Stimulated activated CD8-positive, alpha-beta memory T cell treated with anti-CD3 and anti-CD28 coated beads, Interleukin-7, amount 100 ng/mL, for 1 hour (primary cell): ENCODE measurements around the gene DCP1B.
A peak's percentile ranks its signal among the peaks of the same experiment; 100 is the strongest.

Experiments used
- DNase-seq, 2 donors: peaks; one replicate each; pipeline ENCODE4 v3.0.0-alpha.2; 2020; ENCODE audit warnings: low read depth in 2 of 2

The DCP1B gene

DNA sequence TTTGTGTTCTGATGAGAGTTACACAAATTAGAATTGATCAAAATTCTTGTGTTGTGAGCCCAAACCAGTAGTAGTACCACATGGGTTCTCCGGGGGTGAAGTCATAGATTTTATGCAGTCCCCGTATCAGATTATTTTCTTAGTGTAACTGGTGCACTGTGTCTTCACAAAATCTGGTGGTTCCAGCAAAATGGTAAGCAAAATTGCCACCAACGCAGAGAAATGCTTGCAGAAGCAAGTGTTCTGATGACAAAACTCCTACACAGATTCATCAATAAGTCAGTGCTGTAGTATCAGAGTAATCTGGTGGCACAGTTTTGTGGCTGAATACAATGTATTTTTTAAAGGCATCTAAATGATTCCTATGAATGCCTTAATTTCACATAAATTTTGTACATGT, 84.5 kb downstream of the DCP1B start:
- no peak for DNase-seq

GRCh38 chr12:1919284-1919683, 85.0 kb downstream of the DCP1B start:
- DNase-seq: no peak

DNA sequence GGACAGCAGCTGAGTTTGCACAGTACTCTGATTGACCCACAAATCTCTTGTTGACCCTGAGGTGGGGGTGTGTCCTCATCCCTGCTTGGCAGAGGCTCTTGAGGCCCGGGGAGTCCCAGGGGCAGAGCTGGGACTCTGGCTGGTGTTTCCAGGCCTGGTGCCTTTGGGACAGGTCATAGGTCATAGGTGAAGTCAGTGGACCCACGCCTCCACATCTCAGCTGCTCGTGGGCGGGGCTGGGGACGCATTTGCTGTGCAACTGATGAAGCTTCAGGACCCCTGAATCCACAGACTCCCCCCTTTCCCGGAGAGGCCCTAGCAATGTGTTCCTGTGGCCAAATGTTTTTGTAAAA, 85.4 kb downstream of the DCP1B start:
- DNase-seq: no peak

GRCh38 chr12:1918081-1918883, 86.0 kb downstream of the DCP1B start, which contains the start of gene CACNA2D4:
Gene CACNA2D4, minus strand, starts transcription at chr12:1918652. Its CDS starts 179 bp downstream, at chr12:1918473.
- DNase-seq: no peak

GRCh38 chr12:1917172-1918070, 86.8 kb downstream of the DCP1B start:
- no peak for DNase-seq

- DNase-seq: no peak
Measured at GRCh38 chr12:1916371-1917171, 87.7 kb downstream of the DCP1B start.

DNA sequence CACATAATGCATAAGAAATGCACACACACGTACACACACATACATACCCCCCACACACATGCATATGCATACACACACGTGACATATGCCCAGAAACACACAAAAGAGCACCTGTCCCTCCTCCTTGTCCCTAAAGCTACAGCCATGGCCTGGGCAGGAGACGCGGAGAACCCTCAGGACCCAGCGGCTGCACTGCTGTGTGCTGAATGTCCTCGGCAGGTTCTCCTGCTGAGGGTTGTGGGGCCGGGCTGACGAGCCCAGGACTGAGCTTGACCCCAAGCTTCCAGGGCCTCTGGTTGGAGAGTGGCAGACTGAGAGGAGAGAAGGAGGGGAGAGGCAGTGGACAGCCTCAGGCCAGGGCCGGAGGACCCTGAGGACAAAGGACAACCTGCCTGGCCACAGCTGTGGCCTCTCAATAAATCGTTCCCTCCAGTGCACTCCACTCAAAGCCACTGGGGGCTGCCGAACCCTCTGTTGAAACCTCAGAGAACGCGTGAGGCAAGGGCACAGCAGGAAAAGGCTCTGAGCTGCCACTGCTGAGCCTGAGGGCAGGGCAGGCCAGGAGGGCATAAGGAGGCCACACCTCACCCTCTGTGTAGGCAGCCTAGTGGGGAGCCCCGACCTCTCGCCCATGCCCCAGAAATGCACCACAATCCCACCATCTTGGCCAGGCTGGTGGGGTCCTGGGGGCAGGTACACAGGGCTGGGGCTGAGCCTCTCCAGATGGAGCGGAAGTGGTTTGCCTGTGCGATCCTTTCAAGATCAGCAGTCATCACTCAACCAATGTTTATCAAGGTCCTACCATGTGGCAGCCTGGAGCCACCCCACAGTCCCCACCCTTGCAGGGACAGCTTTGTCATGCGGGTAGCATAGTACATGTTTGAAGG, 88.9 kb downstream of the DCP1B start:
- peak in 1 of 2 donors; percentile 8 for DNase-seq

- DNase-seq: no peak
Measured at GRCh38 chr12:1914114-1914911, 89.9 kb downstream of the DCP1B start.

DNA sequence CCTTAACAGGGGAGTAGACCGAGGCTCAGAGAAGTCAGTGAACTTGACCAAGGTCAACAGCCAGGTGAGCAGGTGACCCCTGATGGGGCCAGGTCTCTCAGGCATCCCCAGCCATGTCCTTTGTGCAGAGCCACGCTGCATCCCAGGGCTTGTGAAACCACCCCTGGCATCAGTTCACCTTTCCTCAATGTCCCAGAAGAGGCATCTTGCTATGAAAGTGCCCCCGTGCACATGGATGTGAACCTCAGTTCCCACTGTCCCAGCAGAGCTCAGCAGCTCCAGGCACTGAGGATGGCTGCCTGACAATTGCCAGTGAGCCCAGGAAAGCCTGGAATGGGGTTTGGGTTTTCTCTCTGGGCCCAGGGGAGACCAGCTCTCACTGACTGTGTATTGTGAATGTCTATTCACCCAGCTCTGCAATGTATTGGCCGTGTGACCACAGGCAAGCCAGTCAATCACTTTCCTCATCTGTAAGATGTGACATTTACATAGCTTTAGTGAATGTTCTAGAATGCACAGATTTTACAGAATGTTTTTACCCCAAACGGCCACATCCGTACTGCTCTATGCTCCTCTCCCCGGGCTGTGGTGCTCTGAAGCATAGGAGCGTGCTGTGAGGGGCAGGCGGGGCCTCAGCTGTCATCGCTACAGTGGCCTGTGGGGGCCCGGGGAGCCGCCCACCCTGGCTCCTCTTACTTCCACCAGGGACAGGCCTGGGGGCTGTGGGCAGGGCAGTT, 90.7 kb downstream of the DCP1B start:
- DNase-seq: no peak

GRCh38 chr12:1912580-1913376, 91.5 kb downstream of the DCP1B start:
- DNase-seq: no peak

DNA sequence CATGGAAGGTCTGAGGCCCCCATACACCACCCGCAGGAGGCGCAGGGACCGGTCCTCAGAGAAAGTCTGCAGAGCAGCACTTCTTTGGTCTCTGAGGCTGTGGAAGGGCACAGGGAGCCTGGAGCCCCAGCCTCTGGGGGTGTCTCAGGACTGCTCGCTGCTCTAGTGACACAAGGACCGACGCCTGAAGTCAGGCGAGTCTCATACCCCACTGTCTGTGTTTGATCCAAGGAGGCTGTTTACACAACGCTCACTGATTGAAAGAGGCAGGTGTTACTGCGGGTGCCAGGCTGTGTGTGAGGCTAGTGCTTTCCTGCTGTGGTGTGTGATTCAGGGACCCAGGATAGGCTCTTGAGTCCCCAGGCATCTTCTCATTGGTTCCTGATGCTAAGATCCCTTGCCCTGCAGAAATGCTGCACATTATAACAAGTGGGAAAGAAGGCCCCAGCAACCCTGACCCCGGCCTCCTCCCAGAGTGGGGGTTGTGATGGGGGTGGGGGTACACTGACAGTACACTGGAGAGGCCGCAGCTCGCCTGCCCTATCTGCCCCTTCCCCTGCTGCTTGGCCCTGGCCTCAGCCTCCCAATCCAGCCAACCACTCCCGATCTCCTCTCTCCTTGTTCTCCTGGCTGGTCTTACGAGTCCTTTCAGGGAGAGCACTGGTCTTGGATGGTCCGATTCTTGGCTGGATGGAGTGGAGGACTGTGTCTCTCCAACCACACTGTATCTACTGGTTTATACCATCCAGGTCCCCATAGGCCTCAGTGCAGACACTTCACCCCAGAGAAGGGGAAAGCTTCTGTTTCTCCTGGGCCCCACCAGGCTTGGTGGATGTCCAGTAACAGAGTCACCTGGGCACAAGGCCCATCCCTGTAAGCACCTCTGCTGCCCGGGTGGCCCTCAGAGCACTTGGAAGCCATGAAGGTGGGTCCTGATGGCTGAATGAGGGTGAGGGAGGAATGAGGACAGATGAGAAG, 92.4 kb downstream of the DCP1B start:
- DNase-seq: no peak

GRCh38 chr12:1910468-1910867, 93.8 kb downstream of the DCP1B start:
- DNase-seq: no peak

DNA sequence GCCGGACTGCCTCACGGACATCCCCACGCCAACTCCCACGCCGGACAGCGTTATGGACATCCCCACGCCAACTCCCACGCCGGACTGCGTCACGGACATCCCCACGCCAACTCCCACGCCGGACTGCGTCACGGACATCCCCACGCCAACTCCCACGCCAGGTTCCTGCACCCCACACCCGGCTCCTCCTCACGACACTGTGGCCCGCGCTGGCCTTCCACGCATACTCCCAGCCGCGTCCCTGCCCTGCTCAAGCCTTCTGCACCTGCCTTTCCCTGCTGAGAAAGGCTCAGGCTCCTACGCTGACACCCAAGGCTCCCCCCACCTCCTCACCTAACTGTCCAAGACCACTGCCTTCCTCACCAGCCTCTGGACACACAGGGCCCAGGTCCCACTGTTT, 95.5 kb downstream of the DCP1B start:
- DNase-seq: no peak

DNA sequence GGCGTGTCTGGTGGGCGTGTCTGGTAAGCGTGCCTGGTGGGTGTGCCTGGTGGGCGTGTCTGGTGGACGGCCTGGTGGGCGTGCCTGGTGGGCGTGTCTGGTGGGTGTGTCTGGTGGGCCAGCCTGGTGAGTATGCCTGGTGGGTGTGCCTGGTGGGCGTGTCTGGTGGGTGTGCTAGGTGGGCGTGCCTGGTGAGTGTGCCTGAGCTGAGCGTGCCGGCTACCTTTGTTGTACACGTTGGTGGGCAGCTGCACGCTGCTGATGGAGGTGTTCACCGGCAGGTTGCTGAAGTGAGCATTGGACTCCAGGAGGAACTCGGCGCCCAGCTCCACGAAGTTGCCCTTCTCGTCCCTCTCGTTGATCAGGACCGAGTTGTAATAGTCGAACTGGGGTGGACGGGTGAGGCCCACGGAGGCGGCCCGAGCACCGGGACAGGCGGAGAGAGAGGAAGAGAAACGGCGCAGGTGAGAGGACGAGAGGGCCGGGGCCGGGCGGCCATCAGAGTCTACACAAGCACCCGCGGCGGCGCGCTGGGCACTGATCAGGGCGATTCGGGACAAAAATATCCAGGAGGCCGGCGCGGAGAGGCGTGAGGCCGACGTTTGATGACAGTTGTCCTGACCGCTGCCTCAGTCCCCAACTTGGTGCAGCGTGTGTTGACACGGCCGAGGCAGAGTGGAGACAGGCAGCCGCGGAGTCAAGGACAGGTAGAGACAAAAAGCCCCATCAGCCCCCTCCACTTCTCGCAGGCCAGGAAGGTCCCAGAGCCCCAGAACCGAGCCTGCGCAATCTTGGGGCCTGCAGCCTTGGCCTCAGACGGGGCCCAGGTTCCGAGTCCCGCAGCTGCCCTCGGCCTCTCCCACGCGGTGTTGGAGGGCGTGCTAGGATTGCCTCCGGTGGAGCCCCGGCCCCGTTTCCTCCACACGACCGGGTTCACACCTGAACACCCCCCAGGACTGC, 96.3 kb downstream of the DCP1B start:
- DNase-seq: no peak

- no peak for DNase-seq
Measured at GRCh38 chr12:1906579-1906978, 97.7 kb downstream of the DCP1B start.

DNA sequence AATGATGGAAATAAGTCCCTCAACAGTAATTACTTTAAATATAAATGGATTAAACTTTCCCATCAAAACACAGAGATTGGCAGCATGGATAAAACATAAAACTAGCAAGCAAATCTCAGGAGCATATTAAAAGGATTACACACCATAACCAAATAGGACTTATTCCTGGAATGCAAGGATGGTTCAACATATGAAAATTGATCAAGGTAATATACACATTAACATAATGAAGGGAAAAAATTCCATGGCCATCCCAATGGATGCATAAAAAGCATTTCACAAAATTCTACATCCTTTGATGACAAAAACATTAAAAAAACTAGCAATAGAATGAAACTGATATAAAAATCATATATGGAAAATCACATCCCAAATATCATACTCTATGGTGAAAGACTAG, 99.4 kb downstream of the DCP1B start:
- DNase-seq: no peak
